EL (cell line): ENCODE results near the gene CCDC13.
"Not testable (repeated sequence)": the region's sequence is repeated elsewhere in the genome, so short reads cannot be mapped to it uniquely, and the experiment has no call there.

Experiments
- DNase-seq: peaks from one replicate; pipeline ENCODE4 v3.0.0-alpha.2; 2016

CCDC13 gene

GRCh38 chr3:42772670-42773408 lies at the start of gene CCDC13:
TSS of gene CCDC13 (minus strand) at chr3:42773253. CDS start at chr3:42758345, 14,908 bp downstream.
- peak; percentile 91 for DNase-seq

- no peak for DNase-seq
These were observed 49.8 kb upstream of the CCDC13 start for GRCh38 chr3:42822828-42823227.

- no peak for DNase-seq
These were observed 47.6 kb upstream of the CCDC13 start for GRCh38 chr3:42820746-42821051.

- no peak for DNase-seq
These were observed 46.4 kb upstream of the CCDC13 start for GRCh38 chr3:42819351-42819965.

GRCh38 chr3:42815826-42816225 lies 42.8 kb upstream of the CCDC13 start:
- DNase-seq = no peak

- no peak for DNase-seq
These were observed 42.0 kb upstream of the CCDC13 start for GRCh38 chr3:42814914-42815507.

- no peak for DNase-seq
These were observed 41.2 kb upstream of the CCDC13 start for GRCh38 chr3:42814246-42814645.

- DNase-seq = not testable (repeated sequence)
These were observed 38.2 kb upstream of the CCDC13 start for GRCh38 chr3:42811118-42811883.

- not testable (repeated sequence) for DNase-seq
These were observed 37.7 kb upstream of the CCDC13 start for GRCh38 chr3:42810706-42811105.

GRCh38 chr3:42809202-42809601 lies 36.1 kb upstream of the CCDC13 start, which contains the start of gene ACKR2:
TSS of gene ACKR2 (plus strand) at chr3:42809445. CDS start at chr3:42864503, 55,058 bp downstream.
- no peak for DNase-seq

- DNase-seq = no peak
These were observed 34.9 kb upstream of the CCDC13 start for GRCh38 chr3:42807929-42808328.

GRCh38 chr3:42805141-42805821 lies 32.2 kb upstream of the CCDC13 start:
- DNase-seq = no peak

- DNase-seq = no peak
These were observed 31.7 kb upstream of the CCDC13 start for GRCh38 chr3:42804831-42805132.

GRCh38 chr3:42804106-42804830 lies 31.2 kb upstream of the CCDC13 start, which contains the start of gene HIGD1A:
TSS of gene HIGD1A (minus strand) at chr3:42804490. CDS start at chr3:42794253, 10,237 bp downstream.
- peak; percentile 95 for DNase-seq

- DNase-seq = peak; percentile 43
These were observed 30.5 kb upstream of the CCDC13 start for GRCh38 chr3:42803414-42804105.

GRCh38 chr3:42802876-42803413 lies 29.9 kb upstream of the CCDC13 start:
- DNase-seq = no peak

- no peak for DNase-seq
These were observed 28.7 kb upstream of the CCDC13 start for GRCh38 chr3:42801784-42802183.

- DNase-seq = no peak
These were observed 28.1 kb upstream of the CCDC13 start for GRCh38 chr3:42801048-42801620.

GRCh38 chr3:42800251-42800650 lies 27.2 kb upstream of the CCDC13 start:
- DNase-seq = no peak

- DNase-seq = no peak
These were observed 26.3 kb upstream of the CCDC13 start for GRCh38 chr3:42799376-42799775.

GRCh38 chr3:42796332-42796885 lies 23.4 kb upstream of the CCDC13 start:
- no peak for DNase-seq
